Hepatocyte (in vitro differentiated cells): ENCODE results near the gene TLCD2. TPM values are rescaled to one million over a fixed set of nuclear protein-coding genes. Genes with fewer than 3 reads are reported as not detected.
A peak's percentile ranks its signal among the peaks of the same experiment; 100 is the strongest.

Experiments used
- DNase-seq: peaks from one replicate; pipeline ENCODE4 v3.0.0-alpha.2; 2016; ENCODE audit warnings: low spot score
- H2AFZ ChIP-seq: fragments of 200-600 bp; sonication (generic); 2 replicates; pipeline ENCODE4 v1.6.0; 2016; ENCODE audit warnings: antibody characterized with exemption, mild to moderate bottlenecking
- H3K27ac ChIP-seq: fragments of 200-600 bp; sonication (generic); 2 replicates; pipeline ENCODE4 v1.5.1; 2016; ENCODE audit warnings: mild to moderate bottlenecking
- H3K27me3 ChIP-seq: fragments of 200-600 bp; sonication (generic); 2 replicates; pipeline ENCODE4 v1.6.1; 2016
- H3K36me3 ChIP-seq: fragments of 200-600 bp; sonication (generic); replicated peaks from 2 replicates; pipeline ENCODE4 v1.5.1; 2016; ENCODE audit warnings: low read depth; ENCODE audit not compliant: insufficient read depth
- H3K4me1 ChIP-seq: fragments of 200-600 bp; sonication (generic); 2 replicates; pipeline ENCODE4 v1.5.1; 2016; ENCODE audit warnings: mild to moderate bottlenecking, moderate library complexity; ENCODE audit not compliant: insufficient read depth
- H3K4me2 ChIP-seq: fragments of 200-600 bp; sonication (generic); 2 replicates; pipeline ENCODE4 v1.6.0; 2016
- H3K4me3 ChIP-seq: fragments of 200-600 bp; sonication (generic); 2 replicates; pipeline ENCODE4 v1.5.1; 2016; ENCODE audit warnings: mild to moderate bottlenecking
- H3K79me2 ChIP-seq: fragments of 200-600 bp; sonication (generic); 2 replicates; pipeline ENCODE4 v1.6.0; 2017; ENCODE audit warnings: mild to moderate bottlenecking
- H3K9me2 ChIP-seq: fragments of 200-600 bp; sonication (generic); replicated peaks from 2 replicates; pipeline ENCODE4 v1.6.0; 2017; ENCODE audit warnings: mild to moderate bottlenecking; ENCODE audit not compliant: insufficient read depth
- H3K9me3 ChIP-seq: fragments of 200-600 bp; sonication (generic); 2 replicates; pipeline ENCODE4 v1.5.1; 2016; ENCODE audit warnings: low read depth, mild to moderate bottlenecking
- H4K20me1 ChIP-seq: fragments of 200-600 bp; sonication (generic); 2 replicates; pipeline ENCODE4 v1.6.0; 2016; ENCODE audit warnings: mild to moderate bottlenecking; ENCODE audit not compliant: insufficient read depth, poor library complexity, severe bottlenecking
- CTCF ChIP-seq: fragments of 200-600 bp; sonication (generic); IDR thresholded peaks from 2 replicates; pipeline ENCODE4 v1.5.1; 2016; ENCODE audit warnings: antibody characterized with exemption, mild to moderate bottlenecking; ENCODE audit not compliant: poor library complexity
- EZH2 ChIP-seq: fragments of 200-600 bp; sonication (generic); IDR thresholded peaks from 2 replicates; pipeline ENCODE4 v1.6.1; 2016; ENCODE audit warnings: antibody characterized with exemption, mild to moderate bottlenecking, borderline replicate concordance
- EZH2phosphoT487 ChIP-seq: fragments of 200-600 bp; sonication (generic); IDR thresholded peaks from one replicate; pipeline ENCODE4 v1.6.1; 2018; ENCODE audit warnings: antibody characterized with exemption, mild to moderate bottlenecking, low read depth, moderate library complexity; ENCODE audit not compliant: unreplicated experiment, severe bottlenecking
- WGBS: methylation state at CpG from one replicate; pipeline ENCODE4 v1.1.6; 2016; ENCODE audit warnings: low lambda C conversion rate; ENCODE audit errors: missing lambda C conversion rate; 5-methylcytosine and 5-hydroxymethylcytosine counted together
- polyA plus RNA-seq: library from polyadenylated mRNA; unstranded; fragments of >200 nt; fragmentation: Nextera tagmentation; extraction: Ambion mirVana; gene quantifications from 2 replicates; pipeline ENCODE4 v1.2.1, GENCODE V29; 2016
- total RNA-seq: library from RNA; depleted of rRNA; stranded (reverse); fragments of >200 nt; gene quantifications from 2 replicates; pipeline ENCODE4 v1.2.3, GENCODE V29; 2014

The TLCD2 gene
- total and polyA plus RNA-seq, 2 experiments from 2014 or later: 2.0 to 4.5 TPM

DNA sequence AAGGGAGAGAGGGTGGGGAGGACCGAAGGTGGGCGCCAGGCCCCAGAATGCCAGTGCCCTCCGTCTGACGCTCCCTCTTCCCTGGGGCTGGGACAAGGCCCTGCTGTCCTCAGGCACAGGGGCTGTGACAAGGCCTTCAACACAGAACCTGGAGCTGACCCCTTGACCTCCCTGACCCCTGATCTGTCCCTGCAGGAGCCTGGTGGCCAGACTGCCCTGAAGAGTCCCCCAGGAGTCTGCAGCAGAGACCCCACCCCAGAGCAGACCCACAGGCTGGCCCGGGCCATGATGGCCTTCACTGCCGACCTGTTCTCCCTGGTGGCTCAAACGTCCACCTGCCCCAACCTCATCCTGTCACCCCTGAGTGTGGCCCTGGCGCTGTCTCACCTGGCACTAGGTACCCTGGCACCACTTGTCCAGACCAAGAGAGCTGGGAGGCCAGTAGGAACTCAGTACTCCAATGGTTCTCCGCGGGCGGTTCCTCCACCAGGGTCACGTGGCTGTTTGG lies 35.4 kb upstream of the TLCD2 start:
- H3K79me2 ChIP-seq: peaks cover 2% of the 10 kb centered on the region
- H3K9me3 ChIP-seq: no peaks in the 10 kb centered on the region
- no peaks in the 10 kb centered on the region for H3K36me3 ChIP-seq
- no peak overlapping the region for H3K4me3 ChIP-seq
- no peaks in the 10 kb centered on the region for H3K9me2 ChIP-seq
- H2AFZ ChIP-seq: no peak overlapping the region
- no peak overlapping the region for H3K4me2 ChIP-seq
- TF ChIP-seq EZH2phosphoT487: no peak
- no peak for TF ChIP-seq EZH2
- TF ChIP-seq CTCF: no peak
- H3K4me1 ChIP-seq: peaks cover 20% of the 10 kb centered on the region
- no peak for DNase-seq
- no peaks in the 10 kb centered on the region for H4K20me1 ChIP-seq
- WGBS: 95% methylated on average over 11 of the region's 12 CpGs
- H3K27me3 ChIP-seq: no peaks in the 10 kb centered on the region
- no peak overlapping the region for H3K27ac ChIP-seq

DNA sequence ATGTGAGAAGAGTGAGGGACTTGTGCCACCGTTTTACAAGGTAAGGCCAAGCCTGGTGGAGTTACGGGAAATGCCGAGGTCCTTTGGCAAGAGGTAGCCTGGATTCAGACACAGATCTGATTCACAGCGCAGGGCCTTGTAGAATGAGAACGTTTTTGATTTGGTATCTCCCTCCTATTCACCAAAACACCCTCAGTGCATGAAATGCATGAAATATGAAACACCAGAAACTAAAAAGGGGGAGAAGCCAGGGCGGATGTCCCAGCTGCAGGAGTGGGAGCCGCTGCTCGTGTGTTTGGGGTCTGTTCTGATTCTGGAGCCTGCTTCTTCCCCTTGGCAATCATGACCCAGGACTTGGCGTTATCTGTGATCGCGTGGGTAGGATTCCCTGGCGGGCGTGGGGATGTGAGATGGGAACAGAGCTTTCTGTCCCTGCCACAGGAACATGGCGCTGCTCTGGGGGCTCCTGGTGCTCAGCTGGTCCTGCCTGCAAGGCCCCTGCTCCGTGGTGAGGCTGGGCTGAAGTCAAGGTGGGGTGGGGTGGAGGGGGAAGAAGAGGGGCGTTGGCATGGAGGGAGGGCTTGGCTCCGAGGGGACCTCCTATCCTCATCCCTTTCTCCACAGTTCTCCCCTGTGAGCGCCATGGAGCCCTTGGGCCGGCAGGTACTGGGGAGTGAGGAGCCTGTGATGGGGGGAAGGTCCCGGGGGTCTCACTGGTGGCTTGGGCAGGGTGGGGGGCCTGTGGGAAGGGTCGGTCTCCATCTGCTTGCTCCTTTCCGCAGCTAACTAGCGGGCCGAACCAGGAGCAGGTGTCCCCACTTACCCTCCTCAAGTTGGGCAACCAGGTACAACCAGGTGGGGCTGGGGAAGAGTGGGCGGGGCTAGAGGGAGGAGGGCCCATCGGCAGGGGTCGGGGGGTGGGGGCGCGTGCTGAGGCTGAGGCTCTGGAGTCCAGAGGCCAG lies 34.7 kb upstream of the TLCD2 start:
- Histone ChIP-seq H3K9me2 (no peaks in the 10 kb centered on the region), H3K27ac (peak overlapping the region; percentile 27), H3K4me2 (peak overlapping the region; percentile 29), H3K79me2 (peaks cover 2% of the 10 kb centered on the region), H3K9me3 (no peaks in the 10 kb centered on the region), H4K20me1 (no peaks in the 10 kb centered on the region), H3K36me3 (no peaks in the 10 kb centered on the region), H3K27me3 (no peaks in the 10 kb centered on the region), H2AFZ (no peak overlapping the region), H3K4me1 (peaks cover 20% of the 10 kb centered on the region), H3K4me3 (no peak overlapping the region)
- DNase-seq: no peak
- TF ChIP-seq EZH2 (no peak), EZH2phosphoT487 (no peak), CTCF (no peak)
- WGBS: 82% methylated on average over 22 of the region's 29 CpGs

DNA sequence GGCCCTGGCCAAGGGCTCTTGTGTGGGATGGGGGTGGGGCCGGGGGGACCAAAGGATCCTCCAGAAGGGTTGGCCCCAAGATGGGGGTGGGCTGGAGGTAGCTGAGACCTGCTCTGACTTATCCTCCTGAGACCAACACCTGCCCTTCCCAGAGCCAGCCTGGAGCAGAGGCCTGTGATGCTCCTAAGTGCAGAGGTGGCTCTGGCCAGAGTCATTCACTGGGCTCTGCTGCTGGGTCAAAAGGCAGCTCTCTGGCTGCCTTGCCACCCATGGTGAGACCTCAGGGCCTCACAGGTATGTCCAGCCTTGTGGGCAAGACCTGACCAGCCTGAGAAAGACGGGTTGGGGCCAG lies 32.9 kb upstream of the TLCD2 start:
- WGBS: 73% methylated on average over 2 of the region's 2 CpGs
- DNase-seq: no peak
- H3K36me3 ChIP-seq: no peaks in the 10 kb centered on the region
- peaks cover 2% of the 10 kb centered on the region for H3K79me2 ChIP-seq
- H3K4me3 ChIP-seq: no peak overlapping the region
- no peaks in the 10 kb centered on the region for H3K27me3 ChIP-seq
- H4K20me1 ChIP-seq: no peaks in the 10 kb centered on the region
- peak overlapping the region; percentile 57 for H3K27ac ChIP-seq
- peaks cover 20% of the 10 kb centered on the region for H3K4me1 ChIP-seq
- H2AFZ ChIP-seq: no peak overlapping the region
- peak overlapping the region; percentile 61 for H3K4me2 ChIP-seq
- no peaks in the 10 kb centered on the region for H3K9me2 ChIP-seq
- TF ChIP-seq CTCF (no peak), EZH2 (no peak), EZH2phosphoT487 (no peak)
- H3K9me3 ChIP-seq: no peaks in the 10 kb centered on the region
